GM21423 (cell line): Measurements from ENCODE around the gene MGST1.
"Not testable (repeated sequence)": the region's sequence is repeated elsewhere in the genome, so short reads cannot be mapped to it uniquely, and the experiment has no call there.

Experiments used
- ATAC-seq: cut with Tn5 transposase; IDR thresholded peaks from one replicate; pipeline ENCODE4 v1.9.1; 2021; ENCODE audit warnings: mild to moderate bottlenecking, moderate library complexity; ENCODE audit not compliant: unreplicated experiment

MGST1 gene

GRCh38 chr12:16350682-16351081 lies 3.2 kb downstream of the MGST1 start:
- ATAC-seq: no peak

GRCh38 chr12:16352481-16352880 lies 5.0 kb downstream of the MGST1 start:
- ATAC-seq: no peak

GRCh38 chr12:16358878-16359277 lies 11.4 kb downstream of the MGST1 start:
- ATAC-seq: no peak

GRCh38 chr12:16359512-16360491 lies 12.4 kb downstream of the MGST1 start:
- no peak for ATAC-seq

GRCh38 chr12:16361142-16361783 lies 13.8 kb downstream of the MGST1 start:
- ATAC-seq: no peak

GRCh38 chr12:16362550-16362949 lies 15.1 kb downstream of the MGST1 start:
- ATAC-seq: no peak

GRCh38 chr12:16369156-16369555 lies 21.7 kb downstream of the MGST1 start:
- no peak for ATAC-seq

- no peak for ATAC-seq
Measured at GRCh38 chr12:16370096-16370495, 22.7 kb downstream of the MGST1 start.

- ATAC-seq: not testable (repeated sequence)
Measured at GRCh38 chr12:16382652-16383312, 35.3 kb downstream of the MGST1 start.

GRCh38 chr12:16384732-16385131 lies 37.3 kb downstream of the MGST1 start:
- ATAC-seq: no peak

- no peak for ATAC-seq
Measured at GRCh38 chr12:16385782-16386646, 38.6 kb downstream of the MGST1 start.

- ATAC-seq: no peak
Measured at GRCh38 chr12:16387919-16388318, 40.5 kb downstream of the MGST1 start.

GRCh38 chr12:16389594-16389993 lies 42.1 kb downstream of the MGST1 start:
- ATAC-seq: no peak

- ATAC-seq: no peak
Measured at GRCh38 chr12:16392846-16393535, 45.5 kb downstream of the MGST1 start.

GRCh38 chr12:16399101-16399500 lies 51.7 kb downstream of the MGST1 start:
- ATAC-seq: no peak

GRCh38 chr12:16401835-16402234 lies 54.4 kb downstream of the MGST1 start:
- ATAC-seq: not testable (repeated sequence)

GRCh38 chr12:16407346-16407745 lies 59.9 kb downstream of the MGST1 start:
- ATAC-seq: no peak
